Activated naive CD8-positive, alpha-beta T cell (primary cell): ENCODE measurements around the gene GABRR3.

ENCODE experiments used
- H3K27ac Mint-ChIP-seq: one replicate; pipeline ENCODE4 v1.8.0; 2021; ENCODE audit warnings: mixed read lengths
- H3K27me3 Mint-ChIP-seq: one replicate; pipeline ENCODE4 v1.8.0; 2021; ENCODE audit warnings: mixed read lengths
- H3K36me3 Mint-ChIP-seq: one replicate; pipeline ENCODE4 v1.8.0; 2021; ENCODE audit warnings: mixed read lengths
- H3K4me1 Mint-ChIP-seq: one replicate; pipeline ENCODE4 v1.8.0; 2021; ENCODE audit warnings: low read depth, mixed read lengths
- H3K4me3 Mint-ChIP-seq: one replicate; pipeline ENCODE4 v1.8.0; 2021; ENCODE audit warnings: mild to moderate bottlenecking, mixed read lengths
- H3K9me3 Mint-ChIP-seq: one replicate; pipeline ENCODE4 v1.8.0; 2021; ENCODE audit warnings: low read depth, mixed read lengths

The GABRR3 gene

GRCh38 chr3:97939401-97939800 is 95.7 kb downstream of the GABRR3 start:
- Mint-ChIP-seq H3K27ac (no peak overlapping the region), H3K9me3 (no peaks in the 10 kb centered on the region), H3K36me3 (peaks cover 7% of the 10 kb centered on the region), H3K4me1 (peaks cover 2% of the 10 kb centered on the region), H3K4me3 (no peak overlapping the region), H3K27me3 (no peaks in the 10 kb centered on the region)

GRCh38 chr3:97938444-97938843 is 96.7 kb downstream of the GABRR3 start:
- peaks cover 2% of the 10 kb centered on the region for H3K4me1 Mint-ChIP-seq
- peaks cover 7% of the 10 kb centered on the region for H3K36me3 Mint-ChIP-seq
- no peaks in the 10 kb centered on the region for H3K27me3 Mint-ChIP-seq

GRCh38 chr3:97937205-97937604 is 97.9 kb downstream of the GABRR3 start:
- Mint-ChIP-seq H3K27me3 (no peaks in the 10 kb centered on the region), H3K36me3 (peaks cover 4% of the 10 kb centered on the region), H3K9me3 (no peaks in the 10 kb centered on the region), H3K4me1 (peaks cover 2% of the 10 kb centered on the region), H3K27ac (no peak overlapping the region), H3K4me3 (no peak overlapping the region)

More at GRCh38 chr3:97938444-97938843, 96.7 kb downstream of the GABRR3 start:
- no peak overlapping the region for H3K4me3 Mint-ChIP-seq
- no peaks in the 10 kb centered on the region for H3K9me3 Mint-ChIP-seq
- no peak overlapping the region for H3K27ac Mint-ChIP-seq

GRCh38 chr3:97935842-97936241 is 99.3 kb downstream of the GABRR3 start:
- Mint-ChIP-seq H3K27ac (peak overlapping the region; percentile 81), H3K4me1 (peaks cover 2% of the 10 kb centered on the region), H3K36me3 (peaks cover 9% of the 10 kb centered on the region), H3K4me3 (no peak overlapping the region), H3K27me3 (no peaks in the 10 kb centered on the region), H3K9me3 (no peaks in the 10 kb centered on the region)
